OCI-LY7 (cell line): ENCODE measurements around the gene METTL17. TPM values are rescaled to one million over a fixed set of nuclear protein-coding genes. Genes with fewer than 3 reads are reported as not detected.

ENCODE experiments used
- BruUV-seq: library from RNA; stranded (reverse); fragments of 400-500 nt; replicated peaks from 2 replicates; lab custom pipeline; 2021; lab: Mats Ljungman, UMichigan
- CTCF ChIA-PET: fragments of 300-600 bp; sonication (Branson Sonifier 250); formaldehyde crosslinking; loops from one replicate; lab custom pipeline; 2022; ENCODE audit warnings: antibody characterized with exemption; ENCODE audit not compliant: unreplicated experiment; lab: Charles Lee
- POLR2A ChIA-PET: fragments of 300-600 bp; sonication (Branson Sonifier 250); formaldehyde crosslinking; loops from one replicate; lab custom pipeline; 2022; ENCODE audit warnings: antibody characterized with exemption; lab: Charles Lee
- DNase-seq: peaks from one replicate; pipeline ENCODE4 v3.0.0-alpha.2; 2015; ENCODE audit warnings: low spot score
- H2AFZ ChIP-seq: fragments of 200-600 bp; sonication (generic), shearing (Covaris generic); 2 replicates; pipeline ENCODE4 v1.6.1; 2014; ENCODE audit warnings: mild to moderate bottlenecking, antibody characterized with exemption, low read length, moderate library complexity
- H3K27ac ChIP-seq: fragments of 200-600 bp; sonication (generic); 2 replicates; pipeline ENCODE4 v1.5.1; 2014; ENCODE audit warnings: mixed run types, low read depth, mild to moderate bottlenecking, moderate library complexity, low read length, inconsistent platforms; ENCODE audit not compliant: poor library complexity, severe bottlenecking
- H3K36me3 ChIP-seq: fragments of 200-600 bp; sonication (generic); 2 replicates; pipeline ENCODE4 v1.6.1; 2014; ENCODE audit warnings: mild to moderate bottlenecking, antibody characterized with exemption, low read length, moderate library complexity, mixed read lengths; ENCODE audit not compliant: insufficient read depth
- H3K4me1 ChIP-seq: fragments of 200-600 bp; sonication (generic); 2 replicates; pipeline ENCODE4 v1.5.1; 2014; ENCODE audit warnings: mild to moderate bottlenecking, low read length; ENCODE audit not compliant: insufficient read depth, poor library complexity, severe bottlenecking
- H3K4me2 ChIP-seq: fragments of 200-600 bp; sonication (generic); 2 replicates; pipeline ENCODE4 v1.6.1; 2014; ENCODE audit warnings: mild to moderate bottlenecking, low read length
- H3K4me3 ChIP-seq: fragments of 200-600 bp; sonication (generic); 2 replicates; pipeline ENCODE4 v1.5.1; 2014; ENCODE audit warnings: mild to moderate bottlenecking, low read depth, low read length; ENCODE audit not compliant: poor library complexity, severe bottlenecking
- H3K79me2 ChIP-seq: fragments of 200-600 bp; sonication (generic); 2 replicates; pipeline ENCODE4 v1.6.1; 2016; ENCODE audit warnings: low read depth, mild to moderate bottlenecking, low read length, moderate library complexity, mixed read lengths; ENCODE audit not compliant: insufficient read depth
- H3K9me2 ChIP-seq: fragments of 200-600 bp; sonication (generic); 2 replicates; pipeline ENCODE4 v1.6.1; 2016; ENCODE audit warnings: mild to moderate bottlenecking, low read length, mixed read lengths; ENCODE audit not compliant: insufficient read depth
- H3K9me3 ChIP-seq: fragments of 200-600 bp; sonication (generic); 2 replicates; pipeline ENCODE4 v1.6.1; 2014; ENCODE audit warnings: mild to moderate bottlenecking, mixed run types, low read length, mixed read lengths
- H4K20me1 ChIP-seq: fragments of 200-600 bp; sonication (generic); 2 replicates; pipeline ENCODE4 v1.6.1; 2014; ENCODE audit warnings: mild to moderate bottlenecking, antibody characterized with exemption, low read length, moderate library complexity, mixed read lengths; ENCODE audit not compliant: insufficient read depth
- EZH2phosphoT487 ChIP-seq: fragments of 200-600 bp; sonication (generic); IDR thresholded peaks from 2 replicates; pipeline ENCODE4 v1.6.1; 2018; ENCODE audit warnings: low read depth, borderline replicate concordance, mild to moderate bottlenecking, mixed run types, antibody characterized with exemption, low read length, moderate library complexity, mixed read lengths
- intact Hi-C: fragments of 100-400 bp; cut with micrococcal nuclease; formaldehyde crosslinking; loops from one replicate; pipeline ENCODE4 v1.10.0; 2022; ENCODE audit not compliant: unreplicated experiment
- total RNA-seq, 2 experiments: library from RNA; depleted of rRNA in 1 of 2; stranded (reverse); fragments of >200 nt in 1 of 2; shearing (Covaris generic) in 1 of 2; gene quantifications; 2 replicates each; pipeline ENCODE4 v1.2.3, GENCODE V29; 2014 to 2022
- TF ChIP-seq, protein P1 (sequence below): fragments of 200-600 bp; sonication (generic); conservative IDR thresholded peaks from 2 replicates; pipeline ENCODE4 v1.5.1; 2014; ENCODE audit warnings: mild to moderate bottlenecking, antibody characterized with exemption, low read length, moderate library complexity, mixed read lengths

Gene METTL17
- total RNA-seq, 2 experiments from 2014 or later = 92.0 to 117 TPM

DNA sequence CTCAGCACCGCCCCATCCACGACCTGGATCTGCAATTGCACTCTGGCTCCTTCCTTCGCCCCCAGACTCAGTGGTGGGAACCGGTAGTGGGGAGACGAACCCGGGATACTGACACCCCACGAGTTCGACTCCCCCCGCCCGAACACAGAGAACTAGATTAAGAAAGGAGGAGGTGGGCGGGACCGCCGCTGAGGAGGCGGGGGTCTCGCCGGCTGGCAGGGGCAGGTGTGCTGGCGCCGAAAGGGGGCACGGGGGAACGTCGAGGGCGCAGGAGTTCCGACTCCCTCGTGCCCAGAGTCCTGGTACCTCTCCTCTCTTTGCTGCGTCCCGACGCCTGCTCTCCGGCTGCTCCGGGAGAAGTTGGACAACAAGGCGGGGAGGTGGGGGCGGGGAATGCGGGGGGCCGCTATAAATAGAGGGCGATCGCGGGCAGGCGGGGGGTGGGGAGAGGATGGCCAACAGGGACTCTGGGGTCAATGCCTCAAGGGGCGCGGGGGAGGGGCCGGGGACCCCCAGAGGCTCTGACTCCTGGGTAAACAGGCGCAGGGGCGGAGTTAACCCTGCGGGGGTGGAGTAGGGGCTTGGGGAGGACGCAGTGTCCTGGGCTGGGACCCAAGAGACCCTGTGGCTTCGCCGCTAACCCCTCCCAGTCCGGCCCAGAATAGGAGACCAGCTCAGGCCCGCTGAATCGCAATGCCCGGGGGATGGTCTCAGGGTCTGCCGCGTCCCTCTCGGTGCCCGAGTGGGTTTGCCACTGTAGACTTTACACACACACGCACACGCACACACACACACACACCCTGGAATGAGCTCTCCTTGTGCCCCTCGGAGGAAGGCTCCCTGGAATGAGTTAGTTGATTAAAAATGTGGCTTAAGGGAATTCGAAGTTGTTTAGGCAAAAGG lies 35.8 kb downstream of the METTL17 start:
- H4K20me1 ChIP-seq = no peaks in the 10 kb centered on the region
- no peak for DNase-seq
- ChIA-PET POLR2A (interaction anchor here (0.7 kb wide), 1 partner anchor 383 kb away, joined by 4 read pairs; no protein-coding TSS in a partner anchor), CTCF (no interaction called here)
- no peak overlapping the region for H3K4me3 ChIP-seq
- H3K9me2 ChIP-seq = no peaks in the 10 kb centered on the region
- H2AFZ ChIP-seq = no peak overlapping the region
- H3K4me1 ChIP-seq = no peaks in the 10 kb centered on the region
- H3K79me2 ChIP-seq = no peaks in the 10 kb centered on the region
- no peaks in the 10 kb centered on the region for H3K36me3 ChIP-seq
- TF ChIP-seq EZH2phosphoT487 = no peak
- H3K9me3 ChIP-seq = no peaks in the 10 kb centered on the region
- BruUV-seq = no TSS peak
- no peak overlapping the region for H3K27ac ChIP-seq
- intact Hi-C loops = no loop called here
- no peak overlapping the region; the same call in 1 of the 2 replicates for H3K4me2 ChIP-seq

DNA sequence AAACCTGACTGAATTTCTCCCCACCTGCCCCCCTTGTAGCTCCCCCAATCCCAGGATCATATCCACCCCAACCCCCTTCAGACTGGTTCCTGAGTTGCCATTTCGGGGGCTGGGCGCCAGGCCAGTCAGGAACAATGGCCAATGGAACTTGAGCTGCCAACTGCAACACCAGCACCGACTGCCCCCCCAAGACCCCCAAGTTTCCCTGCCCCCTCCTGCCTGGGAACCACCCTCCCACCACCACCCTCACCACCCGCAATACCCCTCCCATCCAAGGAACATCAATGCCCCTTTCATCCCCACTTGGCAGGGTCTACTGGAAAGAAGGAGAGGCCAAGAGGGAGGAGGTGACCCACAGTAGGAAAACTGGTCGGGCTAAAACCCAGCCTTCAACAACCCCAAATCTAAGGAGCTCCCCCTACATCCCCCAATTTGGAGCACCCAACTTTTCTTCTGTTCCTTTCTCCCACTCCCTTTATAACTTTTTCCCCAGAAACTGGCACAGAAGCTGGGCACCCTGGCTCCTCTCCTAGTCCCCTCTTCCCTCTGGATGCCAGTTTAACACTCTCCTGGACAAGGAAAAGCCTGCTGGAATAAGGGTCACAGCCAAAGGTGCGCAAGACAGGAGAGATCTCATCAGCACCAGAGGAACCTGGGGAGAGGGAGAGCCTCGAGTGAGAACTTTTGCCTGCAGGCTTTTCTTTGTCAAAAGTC lies 36.7 kb downstream of the METTL17 start:
- POLR2A ChIA-PET = interaction anchor here (0.7 kb wide), 1 partner anchor 382 kb away, joined by 4 read pairs; no protein-coding TSS in a partner anchor
- Histone ChIP-seq H4K20me1 (no peaks in the 10 kb centered on the region), H3K4me1 (no peaks in the 10 kb centered on the region), H2AFZ (no peak overlapping the region), H3K4me2 (no peak overlapping the region), H3K79me2 (no peaks in the 10 kb centered on the region), H3K9me3 (no peaks in the 10 kb centered on the region), H3K27ac (no peak overlapping the region), H3K4me3 (no peak overlapping the region), H3K9me2 (no peaks in the 10 kb centered on the region), H3K36me3 (no peaks in the 10 kb centered on the region)
- intact Hi-C loops = no loop called here
- TF ChIP-seq, protein P1, sequence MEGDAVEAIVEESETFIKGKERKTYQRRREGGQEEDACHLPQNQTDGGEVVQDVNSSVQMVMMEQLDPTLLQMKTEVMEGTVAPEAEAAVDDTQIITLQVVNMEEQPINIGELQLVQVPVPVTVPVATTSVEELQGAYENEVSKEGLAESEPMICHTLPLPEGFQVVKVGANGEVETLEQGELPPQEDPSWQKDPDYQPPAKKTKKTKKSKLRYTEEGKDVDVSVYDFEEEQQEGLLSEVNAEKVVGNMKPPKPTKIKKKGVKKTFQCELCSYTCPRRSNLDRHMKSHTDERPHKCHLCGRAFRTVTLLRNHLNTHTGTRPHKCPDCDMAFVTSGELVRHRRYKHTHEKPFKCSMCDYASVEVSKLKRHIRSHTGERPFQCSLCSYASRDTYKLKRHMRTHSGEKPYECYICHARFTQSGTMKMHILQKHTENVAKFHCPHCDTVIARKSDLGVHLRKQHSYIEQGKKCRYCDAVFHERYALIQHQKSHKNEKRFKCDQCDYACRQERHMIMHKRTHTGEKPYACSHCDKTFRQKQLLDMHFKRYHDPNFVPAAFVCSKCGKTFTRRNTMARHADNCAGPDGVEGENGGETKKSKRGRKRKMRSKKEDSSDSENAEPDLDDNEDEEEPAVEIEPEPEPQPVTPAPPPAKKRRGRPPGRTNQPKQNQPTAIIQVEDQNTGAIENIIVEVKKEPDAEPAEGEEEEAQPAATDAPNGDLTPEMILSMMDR = no peak
- TF ChIP-seq EZH2phosphoT487 = no peak
- no TSS peak for BruUV-seq
- CTCF ChIA-PET = no interaction called here
- DNase-seq = no peak

DNA sequence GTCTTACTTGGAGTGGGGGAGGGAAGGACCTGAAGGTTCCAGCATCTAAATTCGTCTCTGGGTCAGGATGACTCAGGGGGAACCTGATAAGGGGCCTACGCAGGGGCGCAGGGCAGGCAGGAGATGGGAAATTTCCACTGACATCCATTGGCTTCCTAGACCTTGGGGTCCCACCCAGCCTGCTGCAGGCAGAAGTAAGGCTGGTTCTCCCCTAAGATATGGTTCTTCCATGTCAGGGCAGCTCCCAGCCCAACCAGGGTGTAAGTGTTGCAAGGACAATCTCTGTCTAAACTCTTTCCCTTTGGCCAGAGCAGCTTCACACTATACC lies 37.2 kb downstream of the METTL17 start:
- Histone ChIP-seq H3K9me3 (no peaks in the 10 kb centered on the region), H3K79me2 (no peaks in the 10 kb centered on the region), H3K36me3 (no peaks in the 10 kb centered on the region), H3K4me2 (no peak overlapping the region), H4K20me1 (no peaks in the 10 kb centered on the region), H3K9me2 (no peaks in the 10 kb centered on the region), H3K4me3 (no peak overlapping the region), H3K27ac (no peak overlapping the region), H3K4me1 (no peaks in the 10 kb centered on the region), H2AFZ (no peak overlapping the region)
- intact Hi-C loops = no loop called here
- BruUV-seq = no TSS peak
- DNase-seq = no peak
- POLR2A ChIA-PET = no interaction called here
- TF ChIP-seq, protein P1 = no peak
- no peak for TF ChIP-seq EZH2phosphoT487
- CTCF ChIA-PET = no interaction called here
